OCI-LY3 (cell line): Measurements from ENCODE around the gene CAMTA1.

Source experiments
- H2AFZ ChIP-seq: fragments of 200-600, 300-600 bp; shearing (Covaris generic); 2 replicates; pipeline ENCODE4 v1.6.0; 2014; ENCODE audit warnings: antibody characterized with exemption, low read depth, low read length
- H3K27ac ChIP-seq: fragments of 200-600, 300-600 bp; sonication (generic); 2 replicates; pipeline ENCODE4 v1.5.1; 2014; ENCODE audit warnings: mild to moderate bottlenecking, low read length, moderate library complexity, mixed read lengths
- H3K27me3 ChIP-seq: fragments of 200-600, 300-600 bp; sonication (generic); 2 replicates; pipeline ENCODE4 v1.6.1; 2014; ENCODE audit warnings: low read depth, low read length, mixed read lengths
- H3K36me3 ChIP-seq: fragments of 200-600, 300-600 bp; sonication (generic); replicated peaks from 2 replicates; pipeline ENCODE3; 2014; ENCODE audit warnings: low read depth, low read length, mixed read lengths
- H3K4me1 ChIP-seq: fragments of 300-600, 200-600 bp; sonication (generic); 2 replicates; pipeline ENCODE4 v1.6.1; 2014; ENCODE audit warnings: low read length, mixed read lengths
- H3K4me2 ChIP-seq: fragments of 200-600, 300-600 bp; sonication (generic); 2 replicates; pipeline ENCODE4 v1.6.1; 2014; ENCODE audit warnings: low read length, mixed read lengths
- H3K4me3 ChIP-seq: fragments of 300-600, 200-600 bp; sonication (generic); 2 replicates; pipeline ENCODE4 v1.5.1; 2014; ENCODE audit warnings: antibody characterized with exemption, mild to moderate bottlenecking, low read length, moderate library complexity
- H3K79me2 ChIP-seq: fragments of 300-600, 200-600 bp; shearing (Covaris generic); 2 replicates; pipeline ENCODE4 v1.6.1; 2014; ENCODE audit warnings: mild to moderate bottlenecking, low read length, mixed read lengths
- H3K9ac ChIP-seq: fragments of 300-600, 200-600 bp; shearing (Covaris generic); 2 replicates; pipeline ENCODE4 v1.6.0; 2014; ENCODE audit warnings: mild to moderate bottlenecking, low read length, moderate library complexity
- H3K9me3 ChIP-seq: fragments of 200-600, 300-600 bp; shearing (Covaris generic); 2 replicates; pipeline ENCODE4 v1.6.1; 2014; ENCODE audit warnings: low read length, mixed read lengths; ENCODE audit not compliant: insufficient read depth
- H4K20me1 ChIP-seq: fragments of 200-600, 300-600 bp; sonication (generic); 2 replicates; pipeline ENCODE4 v1.6.1; 2016; ENCODE audit warnings: low read length, mixed read lengths; ENCODE audit not compliant: insufficient read depth
- CTCF ChIP-seq: fragments of 200-600, 300-600 bp; sonication (generic); IDR thresholded peaks from 2 replicates; pipeline ENCODE4 v1.5.1; 2014; ENCODE audit warnings: antibody characterized with exemption, low read length, low read depth
- EZH2phosphoT487 ChIP-seq: fragments of 200-600 bp; shearing (Covaris generic); IDR thresholded peaks from 2 replicates; pipeline ENCODE4 v1.6.1; 2018; ENCODE audit warnings: antibody characterized with exemption, mixed run types, low read depth

Gene CAMTA1

GRCh38 chr1:7455796-7456721, 670.8 kb downstream of the CAMTA1 start:
- H3K36me3 ChIP-seq = no peaks in the 10 kb centered on the region
- H3K4me2 ChIP-seq = no peak overlapping the region
- no peaks in the 10 kb centered on the region for H3K9me3 ChIP-seq
- no peaks in the 10 kb centered on the region for H4K20me1 ChIP-seq
- H2AFZ ChIP-seq = no peak overlapping the region
- no peaks in the 10 kb centered on the region for H3K79me2 ChIP-seq
- TF ChIP-seq EZH2phosphoT487 = no peak
- no peak for TF ChIP-seq CTCF
- no peaks in the 10 kb centered on the region for H3K27me3 ChIP-seq
- H3K4me1 ChIP-seq = no peaks in the 10 kb centered on the region
- no peak overlapping the region for H3K4me3 ChIP-seq
- H3K9ac ChIP-seq = no peak overlapping the region
- H3K27ac ChIP-seq = no peak overlapping the region

GRCh38 chr1:7456722-7457082, 671.4 kb downstream of the CAMTA1 start:
- no peak overlapping the region for H3K9ac ChIP-seq
- H3K4me1 ChIP-seq = no peaks in the 10 kb centered on the region
- H3K4me2 ChIP-seq = no peak overlapping the region
- no peak for TF ChIP-seq EZH2phosphoT487
- no peak for TF ChIP-seq CTCF
- no peaks in the 10 kb centered on the region for H3K27me3 ChIP-seq
- no peaks in the 10 kb centered on the region for H3K79me2 ChIP-seq
- H2AFZ ChIP-seq = no peak overlapping the region
- no peaks in the 10 kb centered on the region for H3K36me3 ChIP-seq
- no peaks in the 10 kb centered on the region for H4K20me1 ChIP-seq
- no peak overlapping the region for H3K4me3 ChIP-seq
- no peaks in the 10 kb centered on the region for H3K9me3 ChIP-seq
- H3K27ac ChIP-seq = no peak overlapping the region

- Histone ChIP-seq H3K27me3 (no peaks in the 10 kb centered on the region), H4K20me1 (no peaks in the 10 kb centered on the region), H3K79me2 (no peaks in the 10 kb centered on the region), H3K36me3 (no peaks in the 10 kb centered on the region), H3K9ac (no peak overlapping the region), H3K27ac (no peak overlapping the region), H3K4me2 (no peak overlapping the region), H3K9me3 (no peaks in the 10 kb centered on the region), H2AFZ (no peak overlapping the region), H3K4me1 (no peaks in the 10 kb centered on the region), H3K4me3 (no peak overlapping the region)
- no peak for TF ChIP-seq CTCF
- no peak for TF ChIP-seq EZH2phosphoT487
Observed at GRCh38 chr1:7457811-7458210, 672.6 kb downstream of the CAMTA1 start.

GRCh38 chr1:7458946-7459345, 673.7 kb downstream of the CAMTA1 start:
- no peaks in the 10 kb centered on the region for H3K27me3 ChIP-seq
- TF ChIP-seq CTCF (no peak), EZH2phosphoT487 (no peak)
- no peak overlapping the region for H3K27ac ChIP-seq
- H3K9me3 ChIP-seq = no peaks in the 10 kb centered on the region
- no peak overlapping the region for H2AFZ ChIP-seq
- no peaks in the 10 kb centered on the region for H4K20me1 ChIP-seq
- no peak overlapping the region for H3K9ac ChIP-seq
- no peaks in the 10 kb centered on the region for H3K4me1 ChIP-seq
- no peaks in the 10 kb centered on the region for H3K79me2 ChIP-seq
- H3K4me2 ChIP-seq = no peak overlapping the region
- no peak overlapping the region for H3K4me3 ChIP-seq
- H3K36me3 ChIP-seq = no peaks in the 10 kb centered on the region
